Bronchial epithelial cell (primary cell): ENCODE measurements around the gene GALR1. TPM values are rescaled to one million over a fixed set of nuclear protein-coding genes. Genes with fewer than 3 reads are reported as not detected.

Experiments used
- DNase-seq: peaks from one replicate; pipeline ENCODE4 v3.0.0-alpha.2; 2010; ENCODE audit warnings: low read depth
- FAIRE-seq: peaks from 2 replicates; lab custom pipeline; 2011; peaks lifted over from hg19 to GRCh38; lab: Jason Lieb, UNC
- H3K27me3 ChIP-seq: 2 replicates; pipeline ENCODE4 v1.5.1; 2011; ENCODE audit warnings: low read length; ENCODE audit not compliant: control insufficient read depth, insufficient read depth
- H3K36me3 ChIP-seq: 2 replicates; pipeline ENCODE4 v1.5.1; 2011; ENCODE audit warnings: low read length; ENCODE audit not compliant: control insufficient read depth, insufficient read depth
- H3K4me3 ChIP-seq: 2 replicates; pipeline ENCODE4 v1.5.1; 2011; ENCODE audit warnings: mild to moderate bottlenecking, low read depth, low read length, control low read depth
- total RNA-seq: library from RNA; depleted of rRNA; stranded (reverse); fragments of >200 nt; gene quantifications from 2 replicates; pipeline ENCODE4 v1.2.1, GENCODE V29; 2014
- TF ChIP-seq, protein P1 (sequence below): IDR thresholded peaks from 2 replicates; pipeline ENCODE4 v1.5.1; 2011; ENCODE audit warnings: mild to moderate bottlenecking, moderate library complexity, low read length, control low read depth, inconsistent platforms; ENCODE audit not compliant: insufficient read depth, severe bottlenecking

GALR1 gene
- total RNA-seq, 1 donor from 2014 or later: not detected

DNA sequence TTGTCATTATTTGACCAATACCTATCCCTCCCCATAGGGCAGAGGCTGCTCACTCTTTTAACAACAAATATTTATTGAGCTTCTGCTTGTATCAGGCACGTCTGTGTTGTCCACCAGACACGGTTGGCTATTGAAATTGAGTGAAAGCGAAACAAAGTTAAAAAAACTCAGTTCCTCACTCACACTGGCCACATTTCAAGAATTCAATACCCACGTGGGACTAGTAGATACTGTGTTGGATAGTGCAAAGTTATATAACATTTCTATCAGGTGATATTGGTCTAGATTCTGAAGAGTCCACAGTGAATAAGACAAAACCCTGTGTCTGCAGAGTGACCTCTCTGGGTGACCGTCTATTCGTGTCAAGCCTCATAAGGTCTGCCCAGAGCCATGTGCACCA lies 43.9 kb upstream of the GALR1 start:
- H3K27me3 ChIP-seq: no peaks in the 10 kb centered on the region
- H3K36me3 ChIP-seq: no peaks in the 10 kb centered on the region
- no peak for DNase-seq
- TF ChIP-seq, protein P1, sequence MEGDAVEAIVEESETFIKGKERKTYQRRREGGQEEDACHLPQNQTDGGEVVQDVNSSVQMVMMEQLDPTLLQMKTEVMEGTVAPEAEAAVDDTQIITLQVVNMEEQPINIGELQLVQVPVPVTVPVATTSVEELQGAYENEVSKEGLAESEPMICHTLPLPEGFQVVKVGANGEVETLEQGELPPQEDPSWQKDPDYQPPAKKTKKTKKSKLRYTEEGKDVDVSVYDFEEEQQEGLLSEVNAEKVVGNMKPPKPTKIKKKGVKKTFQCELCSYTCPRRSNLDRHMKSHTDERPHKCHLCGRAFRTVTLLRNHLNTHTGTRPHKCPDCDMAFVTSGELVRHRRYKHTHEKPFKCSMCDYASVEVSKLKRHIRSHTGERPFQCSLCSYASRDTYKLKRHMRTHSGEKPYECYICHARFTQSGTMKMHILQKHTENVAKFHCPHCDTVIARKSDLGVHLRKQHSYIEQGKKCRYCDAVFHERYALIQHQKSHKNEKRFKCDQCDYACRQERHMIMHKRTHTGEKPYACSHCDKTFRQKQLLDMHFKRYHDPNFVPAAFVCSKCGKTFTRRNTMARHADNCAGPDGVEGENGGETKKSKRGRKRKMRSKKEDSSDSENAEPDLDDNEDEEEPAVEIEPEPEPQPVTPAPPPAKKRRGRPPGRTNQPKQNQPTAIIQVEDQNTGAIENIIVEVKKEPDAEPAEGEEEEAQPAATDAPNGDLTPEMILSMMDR: no peak
- FAIRE-seq: no peak
- no peak overlapping the region for H3K4me3 ChIP-seq

DNA sequence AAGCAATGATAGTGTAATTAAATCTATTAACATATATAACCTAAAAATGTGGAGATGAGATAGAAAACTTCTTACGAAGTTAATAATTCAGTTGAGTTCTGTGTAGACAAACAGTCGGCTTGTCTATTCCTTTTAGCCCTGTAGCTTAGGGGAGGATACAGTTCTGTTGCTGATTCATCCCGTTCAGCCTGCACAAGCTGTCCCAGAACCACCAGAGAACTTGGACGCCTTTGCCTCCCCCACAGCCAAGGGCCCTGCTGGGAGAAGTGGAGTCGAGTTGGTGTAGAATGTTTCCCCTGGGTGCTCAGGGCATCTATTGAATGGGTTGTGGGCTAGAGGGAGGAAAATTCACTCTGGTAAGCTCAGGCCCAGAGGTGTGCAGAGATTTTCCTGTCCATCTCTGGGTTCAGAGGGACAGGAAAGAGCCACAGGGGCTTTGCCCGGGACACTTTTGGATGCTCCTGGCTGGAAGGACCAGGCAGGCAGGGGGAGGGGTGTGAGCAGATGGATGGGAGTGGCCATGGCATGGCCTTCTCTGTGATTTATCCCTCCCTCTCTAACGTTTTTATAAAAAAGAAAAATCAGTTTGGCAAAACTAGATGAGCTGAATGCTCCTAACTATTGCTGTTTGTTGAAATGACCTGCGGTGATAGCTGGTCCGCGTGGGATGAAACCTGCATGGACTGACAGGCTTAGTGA lies 42.8 kb upstream of the GALR1 start:
- no peak for DNase-seq
- TF ChIP-seq, protein P1: no peak
- H3K4me3 ChIP-seq: no peak overlapping the region
- H3K36me3 ChIP-seq: no peaks in the 10 kb centered on the region
- H3K27me3 ChIP-seq: no peaks in the 10 kb centered on the region
- FAIRE-seq: no peak

DNA sequence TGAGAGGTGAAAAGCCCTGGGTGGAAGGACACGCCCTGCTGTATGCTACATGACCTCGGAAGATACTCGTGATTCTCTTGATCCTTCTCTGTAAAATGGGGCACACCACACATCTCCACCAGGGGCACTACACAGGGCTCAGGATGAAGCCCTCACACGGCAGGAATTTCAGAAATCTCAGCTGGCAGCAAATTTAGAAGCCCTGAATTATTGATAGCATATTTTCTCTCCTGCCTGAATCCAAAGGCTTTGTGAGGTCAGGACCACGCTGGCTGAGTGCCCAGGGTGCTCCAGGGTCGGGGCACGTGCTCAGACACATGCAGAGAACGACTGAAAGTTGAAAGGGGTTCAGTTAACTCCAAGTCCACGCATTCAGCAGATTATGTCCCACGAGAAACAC lies 42.1 kb upstream of the GALR1 start:
- Histone ChIP-seq H3K4me3 (no peak overlapping the region), H3K36me3 (no peaks in the 10 kb centered on the region), H3K27me3 (no peaks in the 10 kb centered on the region)
- FAIRE-seq: no peak
- DNase-seq: peak; percentile 36
- TF ChIP-seq, protein P1: peak; percentile 51

DNA sequence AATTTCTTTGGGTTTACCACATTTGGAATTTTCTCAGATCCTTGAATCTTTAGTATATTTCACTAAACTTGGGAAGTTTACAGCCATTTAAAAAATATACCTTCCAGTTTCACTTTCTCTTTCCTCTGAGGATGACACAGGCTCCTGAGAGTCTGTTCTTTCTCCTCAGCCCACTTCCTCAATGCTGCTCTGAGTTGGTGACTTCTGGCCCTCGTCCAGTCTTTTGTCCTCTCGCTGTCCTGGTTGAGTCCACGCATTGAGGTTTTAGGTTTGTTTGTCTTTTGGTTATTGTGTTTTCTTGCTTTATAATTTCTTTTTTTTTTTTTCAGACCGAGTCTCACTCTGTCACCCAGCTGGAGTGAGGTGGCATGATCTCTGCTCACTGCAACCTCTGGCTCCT lies 40.7 kb upstream of the GALR1 start:
- DNase-seq (no peak), FAIRE-seq (no peak)
- Histone ChIP-seq H3K4me3 (no peak overlapping the region), H3K36me3 (no peaks in the 10 kb centered on the region), H3K27me3 (no peaks in the 10 kb centered on the region)
- TF ChIP-seq, protein P1: no peak

DNA sequence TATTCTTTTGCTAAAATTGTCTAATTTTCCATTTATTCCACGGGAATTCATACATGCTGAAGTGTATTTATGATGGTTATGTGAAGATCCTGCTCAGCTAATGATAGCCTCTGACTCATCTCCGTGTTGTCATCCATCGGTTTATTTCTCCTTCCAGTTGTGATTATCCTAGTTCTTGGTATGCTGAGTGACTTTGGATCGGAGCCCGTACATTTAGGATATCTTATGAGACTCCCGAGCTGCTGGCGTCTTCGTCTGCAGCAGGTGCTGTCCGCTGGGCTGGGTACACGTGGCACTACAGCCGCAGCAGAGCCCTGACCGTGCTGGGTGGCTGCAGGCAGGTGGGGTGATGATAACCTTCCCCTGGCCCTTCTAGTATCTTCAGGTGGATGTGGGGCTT lies 40.1 kb upstream of the GALR1 start:
- TF ChIP-seq, protein P1: no peak
- H3K27me3 ChIP-seq: no peaks in the 10 kb centered on the region
- FAIRE-seq: no peak

DNA sequence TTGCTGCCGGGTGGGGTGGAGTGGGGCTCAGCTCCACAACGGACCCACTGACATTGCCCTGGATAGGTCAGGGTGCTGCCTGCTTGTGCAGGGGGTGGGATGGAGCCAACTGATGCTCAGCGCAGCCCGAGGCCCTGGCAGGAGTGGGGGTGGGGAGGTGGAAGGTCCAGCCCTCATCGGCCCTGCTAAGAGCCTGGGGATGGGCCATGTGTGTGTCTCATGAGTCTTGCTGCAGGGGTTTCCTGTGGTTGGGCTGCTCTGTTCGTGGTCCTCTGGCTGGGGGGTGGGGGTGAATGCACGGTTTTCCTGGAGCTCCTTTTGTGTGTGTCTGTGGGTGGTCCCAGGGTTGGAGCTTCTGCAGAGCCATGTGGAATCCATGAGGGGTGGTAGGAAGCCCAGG lies 39.4 kb upstream of the GALR1 start:
- TF ChIP-seq, protein P1: no peak
- H3K36me3 ChIP-seq: no peaks in the 10 kb centered on the region
- DNase-seq: no peak
- FAIRE-seq: no peak
- H3K27me3 ChIP-seq: no peaks in the 10 kb centered on the region
- no peak overlapping the region for H3K4me3 ChIP-seq

More for the DNA sequence above, 40.1 kb upstream of the GALR1 start:
- Histone ChIP-seq H3K36me3 (no peaks in the 10 kb centered on the region), H3K4me3 (no peak overlapping the region)
- DNase-seq: no peak
